Stimulated activated CD4-positive, alpha-beta T cell treated with anti-CD3 and anti-CD28 coated beads, Interleukin-2, amount 100 ng/mL, for 24 hours (primary cell): ENCODE results near the gene NKTR.

Experiments used
- DNase-seq, 2 donors: peaks; one replicate each; pipeline ENCODE4 v3.0.0-alpha.2; 2020

NKTR gene

GRCh38 chr3:42662813-42663535 lies 62.5 kb downstream of the NKTR start:
- DNase-seq = no peak

- no peak for DNase-seq
Measured at GRCh38 chr3:42663581-42664437, 63.3 kb downstream of the NKTR start.

GRCh38 chr3:42664438-42664803 lies 63.9 kb downstream of the NKTR start:
- no peak for DNase-seq

GRCh38 chr3:42665050-42665878 lies 64.8 kb downstream of the NKTR start:
- DNase-seq = no peak

- no peak for DNase-seq
Measured at GRCh38 chr3:42666022-42666421, 65.5 kb downstream of the NKTR start.

GRCh38 chr3:42666577-42666998 lies 66.1 kb downstream of the NKTR start:
- no peak for DNase-seq

- no peak for DNase-seq
Measured at GRCh38 chr3:42667096-42667522, 66.6 kb downstream of the NKTR start.

GRCh38 chr3:42667523-42668412 lies 67.3 kb downstream of the NKTR start:
- no peak for DNase-seq

- DNase-seq = no peak
Measured at GRCh38 chr3:42668413-42668760, 67.9 kb downstream of the NKTR start.

- no peak for DNase-seq
Measured at GRCh38 chr3:42668793-42669217, 68.3 kb downstream of the NKTR start.

- DNase-seq = no peak
Measured at GRCh38 chr3:42670051-42670576, 69.6 kb downstream of the NKTR start.

GRCh38 chr3:42670670-42671069 lies 70.2 kb downstream of the NKTR start:
- DNase-seq = no peak

- no peak for DNase-seq
Measured at GRCh38 chr3:42672515-42672914, 72.0 kb downstream of the NKTR start.

GRCh38 chr3:42673082-42673481 lies 72.6 kb downstream of the NKTR start:
- no peak for DNase-seq

- DNase-seq = no peak
Measured at GRCh38 chr3:42674146-42674545, 73.7 kb downstream of the NKTR start.

GRCh38 chr3:42675909-42676308 lies 75.4 kb downstream of the NKTR start:
- DNase-seq = no peak

GRCh38 chr3:42678447-42678846 lies 78.0 kb downstream of the NKTR start:
- DNase-seq = no peak

GRCh38 chr3:42680271-42680670 lies 79.8 kb downstream of the NKTR start:
- DNase-seq = no peak

- DNase-seq = no peak
Measured at GRCh38 chr3:42680806-42681205, 80.3 kb downstream of the NKTR start.

- DNase-seq = no peak
Measured at GRCh38 chr3:42681361-42682038, 81.0 kb downstream of the NKTR start.

- DNase-seq = no peak
Measured at GRCh38 chr3:42682301-42683070, 82.0 kb downstream of the NKTR start.
